RKO (cell line): Measurements from ENCODE around the gene DOK5.

Experiments
- DNase-seq: peaks from one replicate; pipeline ENCODE4 v3.0.0-alpha.2; 2016; ENCODE audit warnings: low spot score

Gene DOK5

GRCh38 chr20:54514028-54514607 lies 38.7 kb downstream of the DOK5 start:
- no peak for DNase-seq

DNA sequence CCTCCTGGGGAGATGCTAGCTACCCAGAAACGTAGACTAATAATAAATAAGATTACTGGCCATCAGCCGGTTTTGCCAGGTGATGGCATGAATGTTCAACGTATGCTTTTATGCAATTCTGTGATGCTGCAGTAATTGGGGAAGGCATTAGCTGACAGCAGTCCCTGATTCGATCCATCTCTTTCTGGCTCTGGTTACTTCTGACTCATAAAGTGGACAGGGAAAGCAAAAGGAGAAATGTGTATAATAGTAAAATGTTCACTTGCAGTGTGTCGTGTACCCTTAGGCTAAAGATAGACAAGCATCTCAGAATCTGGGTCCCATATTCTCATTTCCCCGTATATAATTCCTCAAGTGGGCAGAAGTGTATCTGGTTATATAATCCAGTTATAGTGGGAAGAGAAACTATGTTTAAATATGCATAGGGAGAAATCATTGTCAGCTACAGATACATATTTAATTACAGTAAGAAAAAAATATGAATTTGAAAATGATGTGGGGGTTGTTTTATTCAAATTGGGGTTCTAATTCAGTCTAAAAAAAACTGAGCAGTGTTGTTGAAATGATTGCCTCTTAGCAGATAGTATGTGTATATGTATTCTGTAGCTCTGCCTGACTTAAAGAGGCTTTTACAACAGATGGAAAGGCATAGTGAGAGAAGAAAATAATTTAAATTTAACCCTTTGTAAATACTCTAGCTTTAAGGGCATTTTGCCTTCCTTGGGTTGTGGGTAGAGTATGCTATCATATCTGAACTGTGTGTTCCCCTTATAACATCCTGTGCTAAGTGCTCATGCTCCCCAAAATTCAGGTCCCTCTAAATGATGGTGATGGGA lies 40.6 kb downstream of the DOK5 start:
- no peak for DNase-seq

DNA sequence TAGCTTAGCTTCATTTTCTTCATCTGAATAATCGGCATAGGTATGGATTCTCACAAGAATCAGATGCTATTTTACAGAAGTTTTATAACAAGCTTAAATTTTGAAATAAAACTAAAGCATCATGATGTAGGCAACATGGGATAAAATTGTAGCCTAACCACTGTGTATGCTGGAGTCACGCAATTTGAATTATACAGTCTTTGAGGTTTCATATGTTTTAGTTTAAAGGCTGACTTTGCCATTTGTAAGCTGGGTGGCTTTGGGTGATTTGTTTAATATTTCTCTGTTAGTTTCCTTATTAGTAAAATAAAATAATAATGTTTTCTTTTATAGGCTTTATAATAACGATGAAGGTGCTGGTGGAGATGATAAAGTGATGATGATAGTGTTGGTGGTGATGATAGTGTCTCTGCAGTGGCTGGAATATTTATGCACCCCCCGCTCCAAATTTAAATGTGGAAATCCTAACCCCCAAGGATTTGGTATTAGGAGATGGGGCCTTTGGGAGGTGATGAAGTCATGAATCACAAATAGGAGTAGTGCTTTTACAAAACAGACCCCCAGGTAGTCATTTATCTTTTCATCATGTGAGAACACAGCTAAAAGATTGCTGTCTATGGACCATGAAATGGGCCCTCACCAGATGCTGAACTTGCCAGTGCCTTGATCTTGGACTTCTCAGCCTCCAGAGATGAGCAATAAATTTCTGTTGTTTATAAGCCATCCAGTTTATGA lies 42.0 kb downstream of the DOK5 start:
- DNase-seq: no peak

DNA sequence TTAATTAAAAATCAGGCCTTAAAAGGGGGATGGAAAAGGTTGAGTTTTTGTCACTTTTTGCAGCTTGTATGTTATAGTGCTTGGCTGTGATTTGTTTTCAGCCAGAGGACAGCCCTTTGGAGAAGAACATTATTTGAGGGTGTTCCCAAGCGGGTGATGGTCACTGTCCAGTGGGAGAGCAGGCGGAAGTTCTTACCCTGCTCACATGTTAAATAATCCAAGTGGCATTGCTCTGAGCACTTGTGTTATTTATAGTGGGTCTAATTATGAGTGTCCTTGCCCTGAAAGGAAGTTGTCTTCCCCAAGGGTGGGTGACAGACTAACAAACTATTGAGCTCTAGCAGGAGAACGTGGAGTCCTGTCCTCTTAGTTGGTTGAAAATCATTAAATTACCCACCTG lies 49.5 kb downstream of the DOK5 start:
- DNase-seq: no peak

DNA sequence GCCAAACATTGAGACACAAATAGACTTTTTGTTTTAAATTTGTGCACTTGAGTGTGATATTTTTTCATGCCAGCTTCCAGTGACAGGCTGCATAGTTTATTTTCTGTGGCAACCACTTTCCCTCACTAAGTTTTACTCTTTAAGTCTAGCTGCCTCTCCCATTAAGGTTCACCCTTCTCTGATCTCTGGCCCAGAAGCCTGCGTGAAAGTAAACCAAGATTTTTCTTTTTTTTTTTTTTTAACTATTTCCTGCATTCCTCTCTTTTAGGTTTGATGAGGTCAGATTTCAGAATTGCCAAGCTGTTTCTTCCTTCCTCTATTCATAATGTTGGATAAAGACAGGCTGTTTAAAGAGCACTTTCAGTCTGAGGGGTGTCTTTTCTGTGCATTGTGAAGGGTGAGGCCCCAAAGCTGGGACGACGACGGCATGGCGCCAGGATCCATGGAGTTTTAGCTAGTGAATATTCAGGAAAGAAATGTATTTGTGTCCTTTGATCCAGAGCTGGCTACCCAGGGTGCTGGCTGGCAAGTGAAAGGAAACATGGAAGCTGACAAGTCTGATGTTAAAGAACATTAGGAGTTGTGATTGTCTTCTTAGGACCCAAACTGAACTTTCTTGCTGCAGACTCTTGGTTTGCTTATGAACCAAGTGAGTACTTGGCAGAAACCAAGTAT lies 50.7 kb downstream of the DOK5 start:
- DNase-seq: no peak

DNA sequence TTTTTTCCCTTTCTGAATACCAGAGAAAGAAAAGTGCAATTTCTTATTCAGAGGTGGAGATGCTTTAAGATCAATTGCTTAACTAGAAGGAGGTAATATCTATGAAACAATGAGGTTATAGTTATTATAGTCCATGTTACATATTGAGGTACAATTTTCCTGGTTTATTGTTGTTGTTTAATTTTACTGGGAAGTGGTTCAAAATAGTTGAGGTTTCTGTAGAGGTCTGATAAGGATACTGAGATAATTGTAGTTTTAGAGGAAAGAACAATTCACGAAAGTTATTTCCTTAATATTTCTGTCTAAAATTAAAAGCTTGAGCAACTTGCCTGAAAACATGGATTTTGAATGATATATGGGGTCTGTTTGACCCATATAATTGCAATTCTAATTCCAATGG lies 51.4 kb downstream of the DOK5 start:
- DNase-seq: no peak

DNA sequence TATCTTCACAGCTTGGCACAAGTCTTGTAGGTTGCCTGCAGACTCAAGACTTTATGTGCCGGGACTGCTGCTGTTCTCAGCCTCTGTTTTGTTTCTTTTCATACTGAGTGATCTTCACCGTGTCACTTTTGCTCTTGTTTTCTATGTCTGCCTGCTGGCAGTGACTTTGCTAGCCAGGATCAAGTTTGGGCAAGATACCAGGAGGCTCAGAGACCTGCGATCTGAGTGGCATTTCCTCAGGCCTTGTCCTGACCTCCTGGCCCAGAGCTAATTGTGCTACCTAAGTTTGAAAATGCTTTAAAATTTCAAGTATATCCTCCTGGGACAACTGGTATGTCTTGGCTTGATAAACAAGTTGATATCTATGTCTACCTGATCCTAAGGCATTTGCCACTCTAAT lies 57.2 kb downstream of the DOK5 start:
- DNase-seq: no peak

- DNase-seq: no peak
These were observed 58.7 kb downstream of the DOK5 start for GRCh38 chr20:54534101-54534500.

GRCh38 chr20:54535033-54535432 lies 59.6 kb downstream of the DOK5 start:
- no peak for DNase-seq

DNA sequence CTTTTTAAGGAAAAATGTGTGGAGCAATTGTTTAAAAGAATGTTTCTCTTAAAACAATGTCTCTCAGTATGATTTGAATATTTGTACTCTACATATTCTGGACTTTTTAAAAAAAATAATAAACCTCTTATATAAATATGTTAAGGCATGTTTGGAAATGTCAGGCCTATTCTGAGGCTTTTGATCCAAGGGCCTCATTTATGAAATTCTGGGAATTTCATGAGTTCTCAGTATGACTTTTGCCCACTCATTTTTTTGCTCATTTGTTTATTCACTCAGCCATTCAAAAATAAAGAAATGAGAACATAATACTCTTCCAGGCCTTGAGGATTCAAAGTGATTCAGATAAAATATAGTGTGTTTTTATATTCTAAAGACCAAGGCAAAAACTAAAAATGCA lies 60.4 kb downstream of the DOK5 start:
- DNase-seq: no peak

GRCh38 chr20:54539521-54540046 lies 64.2 kb downstream of the DOK5 start:
- no peak for DNase-seq

DNA sequence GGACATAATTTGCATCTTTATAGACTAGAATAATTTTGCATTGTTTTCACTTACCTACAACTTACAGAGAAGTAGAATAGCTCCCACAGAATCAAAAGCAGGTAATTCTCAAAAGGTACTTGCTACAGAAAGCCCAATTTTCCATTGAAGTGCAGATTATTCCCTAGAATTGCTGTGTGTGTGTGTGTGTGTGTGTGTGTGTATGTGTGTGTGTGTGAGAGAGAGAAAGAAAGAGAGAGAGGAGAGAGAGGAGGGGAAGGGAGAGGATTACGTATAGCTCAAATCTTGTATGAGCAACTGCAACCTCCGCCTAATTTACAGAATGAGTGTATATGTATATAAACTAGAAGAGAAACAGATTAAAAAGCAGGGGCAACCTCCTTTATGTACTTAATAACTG lies 68.0 kb downstream of the DOK5 start:
- DNase-seq: no peak

GRCh38 chr20:54545676-54546358 lies 70.4 kb downstream of the DOK5 start:
- DNase-seq: no peak

GRCh38 chr20:54548849-54549248 lies 73.5 kb downstream of the DOK5 start:
- DNase-seq: no peak

DNA sequence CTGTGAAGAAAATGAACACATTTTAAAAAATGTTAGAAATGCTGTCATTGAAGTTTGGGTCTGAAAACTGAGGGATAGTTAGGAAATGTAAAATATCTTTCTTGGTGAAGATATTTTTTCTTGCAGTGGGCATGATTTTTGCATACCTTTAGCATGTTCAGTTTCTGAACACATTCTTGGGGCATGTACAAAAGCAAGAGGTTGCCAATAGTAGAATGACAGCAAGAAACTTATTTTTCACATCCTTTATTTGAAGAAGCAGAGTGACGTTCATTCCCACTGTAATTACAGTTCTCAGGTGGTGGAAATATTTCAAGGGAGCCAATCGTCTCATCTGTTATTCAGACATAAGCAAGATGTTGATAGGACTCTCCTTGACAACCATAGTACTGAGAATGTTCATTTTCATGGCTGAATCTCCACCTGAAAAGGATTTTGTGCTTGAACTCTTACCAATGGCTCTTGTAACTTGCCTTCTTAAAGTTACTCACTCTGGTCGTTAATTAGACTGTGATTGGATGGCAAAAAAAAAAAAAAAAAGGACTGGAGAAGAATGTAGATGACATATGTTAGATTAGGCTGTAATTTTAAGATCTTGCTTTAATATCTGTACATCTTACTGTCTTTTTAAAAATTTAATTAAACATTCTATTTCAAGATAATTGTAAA lies 74.4 kb downstream of the DOK5 start:
- DNase-seq: no peak

- no peak for DNase-seq
These were observed 75.5 kb downstream of the DOK5 start for GRCh38 chr20:54550776-54551396.

- DNase-seq: no peak
These were observed 78.6 kb downstream of the DOK5 start for GRCh38 chr20:54554006-54554405.

GRCh38 chr20:54555150-54555549 lies 79.8 kb downstream of the DOK5 start:
- no peak for DNase-seq

- DNase-seq: no peak
These were observed 81.0 kb downstream of the DOK5 start for GRCh38 chr20:54556406-54556805.

GRCh38 chr20:54557806-54558590 lies 82.6 kb downstream of the DOK5 start:
- DNase-seq: no peak
